A673 (cell line): Measurements from ENCODE around the gene KRTAP5-6.

ENCODE experiments used
- CTCF ChIP-seq: fragments of 300-800, 200-600 bp; sonication (generic); conservative IDR thresholded peaks from 2 replicates; pipeline ENCODE4 v1.5.1; 2017; ENCODE audit warnings: low read depth, mild to moderate bottlenecking, antibody characterized with exemption, low read length, moderate library complexity, mixed read lengths
- EZH2 ChIP-seq: fragments of 200-600 bp; sonication (generic); IDR thresholded peaks from 2 replicates; pipeline ENCODE4 v1.6.1; 2017; ENCODE audit warnings: borderline replicate concordance, low read depth, mild to moderate bottlenecking, mixed read lengths, antibody characterized with exemption, low read length; ENCODE audit not compliant: poor library complexity, severe bottlenecking

GRCh38 chr11:1670905-1671371, 26.1 kb upstream of the KRTAP5-6 start:
- TF ChIP-seq CTCF, result no peak
- no peak for TF ChIP-seq EZH2
